AML-193 (cell line): ENCODE results near the gene BRSK1.

Experiments
- DNase-seq, 2 experiments: peaks; one replicate each; lab custom pipeline; 2025; lab: John Stamatoyannopoulos, UW

Gene BRSK1

GRCh38 chr19:55253842-55254624 is 29.8 kb upstream of the BRSK1 start:
- DNase-seq, result peak; percentile 88 to 89

- no peak for DNase-seq
Measured at GRCh38 chr19:55254625-55254977, 29.2 kb upstream of the BRSK1 start.

GRCh38 chr19:55255618-55256423 is 28.0 kb upstream of the BRSK1 start:
- DNase-seq, result peak; percentile 31 to 42

GRCh38 chr19:55256562-55257460 is 27.0 kb upstream of the BRSK1 start:
- DNase-seq, result no peak

- peak in 1 of 2 experiments; percentile 22 for DNase-seq
Measured at GRCh38 chr19:55257461-55258420, 26.1 kb upstream of the BRSK1 start.

GRCh38 chr19:55258476-55258827 is 25.3 kb upstream of the BRSK1 start:
- DNase-seq, result no peak

GRCh38 chr19:55258828-55259539 is 24.8 kb upstream of the BRSK1 start, which contains the start of gene PPP6R1:
PPP6R1 (minus strand) TSS chr19:55259017; CDS start chr19:55247103, 11,914 bp downstream.
- peak; percentile 97 for DNase-seq

GRCh38 chr19:55259540-55260210 is 24.1 kb upstream of the BRSK1 start:
- DNase-seq, result no peak

GRCh38 chr19:55261671-55262126 is 22.1 kb upstream of the BRSK1 start:
- DNase-seq, result no peak

- DNase-seq, result no peak
Measured at GRCh38 chr19:55262359-55262758, 21.4 kb upstream of the BRSK1 start.

- no peak for DNase-seq
Measured at GRCh38 chr19:55264531-55264930, 19.3 kb upstream of the BRSK1 start.

GRCh38 chr19:55265173-55265572 is 18.6 kb upstream of the BRSK1 start:
- no peak for DNase-seq

- DNase-seq, result no peak
Measured at GRCh38 chr19:55265723-55266386, 17.9 kb upstream of the BRSK1 start.

GRCh38 chr19:55266404-55266803 is 17.4 kb upstream of the BRSK1 start:
- DNase-seq, result no peak

- DNase-seq, result no peak
Measured at GRCh38 chr19:55266840-55267239, 17.0 kb upstream of the BRSK1 start.

GRCh38 chr19:55269299-55269698 is 14.5 kb upstream of the BRSK1 start:
- DNase-seq, result no peak

GRCh38 chr19:55270172-55270942 is 13.4 kb upstream of the BRSK1 start:
- no peak for DNase-seq

GRCh38 chr19:55272142-55272541 is 11.7 kb upstream of the BRSK1 start:
- no peak for DNase-seq
